Measurements from ENCODE around the gene RAB30.

GRCh38 chr11:83039566-83039965, 32.1 kb downstream of the RAB30 start:
- TF ChIP-seq CTCF (IDR thresholded peaks at IDR 0.05) (no peak), EZH2phosphoT487 (IDR thresholded peaks at IDR 0.05) (no peak)

Measured in neural progenitor cell (in vitro differentiated cells).